ENCODE measurements around the gene SLC25A39.

SLC25A39 gene

DNA sequence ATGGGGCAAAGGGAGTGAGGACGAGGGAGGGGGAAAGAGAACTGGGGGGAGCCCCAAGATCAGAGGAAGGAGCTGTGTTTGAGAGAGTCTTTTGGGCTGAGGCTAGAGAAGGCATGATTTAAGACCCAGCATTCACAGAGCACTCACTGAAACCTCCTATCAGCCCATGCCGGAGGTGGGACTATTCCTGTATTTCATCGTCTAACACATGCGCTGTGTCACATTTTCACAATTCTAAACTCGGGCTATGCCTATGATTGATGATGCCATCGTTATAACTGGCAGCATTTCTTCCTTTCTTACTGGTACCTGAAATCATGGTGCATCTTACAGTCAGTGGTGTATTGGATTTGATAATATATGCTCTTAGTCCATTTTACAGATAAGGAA lies 35.5 kb upstream of the SLC25A39 start:
- TF ChIP-seq POLR2A (IDR thresholded peaks at IDR 0.05; ENCODE audit: low read length) (no peak), GATA1 (IDR thresholded peaks at IDR 0.05; ENCODE audit: low read depth, low read length) (no peak)

GRCh38 chr17:44359458-44360143 lies 35.0 kb upstream of the SLC25A39 start:
- no peak for TF ChIP-seq POLR2A (IDR thresholded peaks at IDR 0.05; ENCODE audit: low read length)
- TF ChIP-seq GATA1 (IDR thresholded peaks at IDR 0.05; ENCODE audit: low read depth, low read length) = no peak
- no peak for DNase-seq

More for the DNA sequence above, 35.5 kb upstream of the SLC25A39 start:
- no peak for DNase-seq

GRCh38 chr17:44359006-44359405 lies 34.4 kb upstream of the SLC25A39 start:
- TF ChIP-seq POLR2A (IDR thresholded peaks at IDR 0.05; ENCODE audit: low read length) (no peak), GATA1 (IDR thresholded peaks at IDR 0.05; ENCODE audit: low read depth, low read length) (no peak)
- DNase-seq = no peak

DNA sequence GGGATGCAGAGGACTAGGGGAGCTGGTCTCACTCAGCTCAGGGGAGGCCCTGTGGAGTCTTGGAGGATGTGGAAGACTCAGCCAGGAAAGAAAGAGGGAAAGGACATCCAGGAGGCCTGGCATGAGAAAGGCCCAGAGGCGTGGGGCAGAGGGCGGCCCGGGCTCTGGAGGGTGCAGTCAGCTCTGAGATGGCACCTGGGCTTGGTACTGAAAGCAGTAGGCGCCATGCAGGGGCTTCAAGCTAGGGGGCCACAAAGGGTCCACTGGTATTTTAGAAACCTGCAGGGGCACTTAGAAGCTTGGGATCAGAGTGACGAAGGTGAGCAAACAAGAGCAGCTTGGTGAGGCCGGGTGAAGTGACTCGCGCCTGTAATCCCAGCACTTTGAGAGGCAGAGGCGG lies 33.4 kb upstream of the SLC25A39 start:
- no peak for TF ChIP-seq POLR2A (IDR thresholded peaks at IDR 0.05; ENCODE audit: low read length)
- TF ChIP-seq GATA1 (IDR thresholded peaks at IDR 0.05; ENCODE audit: low read depth, low read length) = no peak
- DNase-seq = no peak

GRCh38 chr17:44356241-44356640 lies 31.6 kb upstream of the SLC25A39 start:
- no peak for TF ChIP-seq POLR2A (IDR thresholded peaks at IDR 0.05; ENCODE audit: low read length)
- no peak for TF ChIP-seq GATA1 (IDR thresholded peaks at IDR 0.05; ENCODE audit: low read depth, low read length)
- DNase-seq = no peak

DNA sequence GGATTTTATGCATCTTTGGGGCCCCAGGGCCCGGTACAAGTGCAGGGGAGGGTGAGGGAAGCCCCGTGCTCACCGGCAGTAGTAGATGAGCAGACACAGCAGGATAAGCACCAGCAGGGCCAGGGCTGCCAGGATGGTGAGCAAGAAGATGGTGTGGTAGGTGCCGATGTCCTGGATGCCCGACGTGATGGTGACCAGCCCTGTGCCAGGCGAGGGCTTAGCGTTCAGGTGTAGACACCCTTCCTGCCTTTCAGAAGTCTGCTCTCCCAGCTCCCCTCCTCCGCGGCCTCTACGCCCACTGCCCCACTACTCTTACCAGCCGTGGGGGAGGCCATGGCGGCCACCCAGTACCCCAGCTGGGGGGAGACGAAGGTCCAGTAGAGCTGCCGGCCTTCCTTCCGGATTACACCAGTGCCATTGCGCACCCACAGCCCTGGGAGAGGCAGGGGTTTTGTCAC lies 31.0 kb upstream of the SLC25A39 start:
- no peak for TF ChIP-seq GATA1 (IDR thresholded peaks at IDR 0.05; ENCODE audit: low read depth, low read length)
- TF ChIP-seq POLR2A (IDR thresholded peaks at IDR 0.05; ENCODE audit: low read length) = no peak
- no peak for DNase-seq

- TF ChIP-seq POLR2A (IDR thresholded peaks at IDR 0.05; ENCODE audit: low read length) (no peak), GATA1 (IDR thresholded peaks at IDR 0.05; ENCODE audit: low read depth, low read length) (no peak)
- DNase-seq = peak; percentile 71 to 80
These were observed 30.2 kb upstream of the SLC25A39 start for GRCh38 chr17:44354582-44355561.

- TF ChIP-seq GATA1 (IDR thresholded peaks at IDR 0.05; ENCODE audit: low read depth, low read length) = no peak
- no peak for TF ChIP-seq POLR2A (IDR thresholded peaks at IDR 0.05; ENCODE audit: low read length)
- peak; percentile 61 for DNase-seq
These were observed 29.2 kb upstream of the SLC25A39 start for GRCh38 chr17:44353672-44354331.

DNA sequence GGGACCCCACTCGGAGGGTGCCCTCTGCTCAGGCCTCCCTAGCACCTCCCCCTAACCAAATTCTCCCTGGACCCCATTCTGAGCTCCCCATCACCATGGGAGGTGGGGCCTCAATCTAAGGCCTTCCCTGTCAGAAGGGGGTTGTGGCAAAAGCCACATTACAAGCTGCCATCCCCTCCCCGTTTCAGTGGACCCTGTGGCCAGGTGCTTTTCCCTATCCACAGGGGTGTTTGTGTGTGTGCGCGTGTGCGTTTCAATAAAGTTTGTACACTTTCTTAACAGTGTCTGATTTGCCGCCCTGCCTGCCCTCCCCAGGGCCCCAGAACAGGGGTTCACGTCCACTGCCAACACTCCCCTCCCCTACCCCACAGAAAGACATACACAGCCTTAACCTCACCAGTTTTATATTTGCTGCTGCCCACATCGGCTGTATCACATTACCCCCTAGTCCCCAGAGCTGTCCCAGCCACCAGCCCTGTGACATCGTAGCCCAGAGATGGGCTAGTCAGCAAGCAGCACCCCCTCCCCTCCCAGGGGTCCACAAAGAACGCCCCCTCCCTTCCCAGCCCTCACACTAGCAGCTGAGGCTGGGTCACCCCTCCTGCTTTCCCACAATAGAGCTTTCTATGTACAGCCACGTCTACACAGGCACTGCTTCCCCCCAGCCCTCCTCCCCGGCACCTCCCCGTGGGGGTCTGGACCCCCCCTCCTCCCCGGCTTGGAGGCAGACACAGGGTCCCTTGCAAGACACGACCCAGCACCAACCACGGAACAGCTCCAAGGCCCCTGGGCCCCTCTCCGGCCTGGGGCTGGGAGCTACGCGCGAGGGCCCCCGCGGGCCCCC lies 28.4 kb upstream of the SLC25A39 start:
- no peak for TF ChIP-seq GATA1 (IDR thresholded peaks at IDR 0.05; ENCODE audit: low read depth, low read length)
- TF ChIP-seq POLR2A (IDR thresholded peaks at IDR 0.05; ENCODE audit: low read length) = no peak
- DNase-seq = no peak

DNA sequence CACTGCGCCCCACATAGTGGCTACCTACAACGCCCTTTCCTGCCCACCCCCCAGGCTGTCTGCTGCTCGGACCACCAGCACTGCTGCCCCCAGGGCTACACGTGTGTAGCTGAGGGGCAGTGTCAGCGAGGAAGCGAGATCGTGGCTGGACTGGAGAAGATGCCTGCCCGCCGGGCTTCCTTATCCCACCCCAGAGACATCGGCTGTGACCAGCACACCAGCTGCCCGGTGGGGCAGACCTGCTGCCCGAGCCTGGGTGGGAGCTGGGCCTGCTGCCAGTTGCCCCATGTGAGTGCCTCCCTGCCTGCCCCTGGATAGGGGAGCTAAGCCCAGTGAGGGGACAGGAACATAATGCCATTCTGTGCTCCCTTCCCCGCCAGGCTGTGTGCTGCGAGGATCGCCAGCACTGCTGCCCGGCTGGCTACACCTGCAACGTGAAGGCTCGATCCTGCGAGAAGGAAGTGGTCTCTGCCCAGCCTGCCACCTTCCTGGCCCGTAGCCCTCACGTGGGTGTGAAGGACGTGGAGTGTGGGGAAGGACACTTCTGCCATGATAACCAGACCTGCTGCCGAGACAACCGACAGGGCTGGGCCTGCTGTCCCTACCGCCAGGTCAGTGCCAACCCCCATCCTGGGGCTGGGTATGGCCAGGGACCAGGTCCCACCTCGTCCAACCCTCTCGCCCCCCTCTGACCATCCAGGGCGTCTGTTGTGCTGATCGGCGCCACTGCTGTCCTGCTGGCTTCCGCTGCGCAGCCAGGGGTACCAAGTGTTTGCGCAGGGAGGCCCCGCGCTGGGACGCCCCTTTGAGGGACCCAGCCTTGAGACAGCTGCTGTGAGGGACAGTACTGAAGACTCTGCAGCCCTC lies 27.6 kb upstream of the SLC25A39 start:
- TF ChIP-seq POLR2A (IDR thresholded peaks at IDR 0.05; ENCODE audit: low read length) (no peak), GATA1 (IDR thresholded peaks at IDR 0.05; ENCODE audit: low read depth, low read length) (no peak)
- no peak for DNase-seq

- no peak for TF ChIP-seq GATA1 (IDR thresholded peaks at IDR 0.05; ENCODE audit: low read depth, low read length)
- TF ChIP-seq POLR2A (IDR thresholded peaks at IDR 0.05; ENCODE audit: low read length) = no peak
- DNase-seq = no peak
These were observed 26.8 kb upstream of the SLC25A39 start for GRCh38 chr17:44351464-44351863.

DNA sequence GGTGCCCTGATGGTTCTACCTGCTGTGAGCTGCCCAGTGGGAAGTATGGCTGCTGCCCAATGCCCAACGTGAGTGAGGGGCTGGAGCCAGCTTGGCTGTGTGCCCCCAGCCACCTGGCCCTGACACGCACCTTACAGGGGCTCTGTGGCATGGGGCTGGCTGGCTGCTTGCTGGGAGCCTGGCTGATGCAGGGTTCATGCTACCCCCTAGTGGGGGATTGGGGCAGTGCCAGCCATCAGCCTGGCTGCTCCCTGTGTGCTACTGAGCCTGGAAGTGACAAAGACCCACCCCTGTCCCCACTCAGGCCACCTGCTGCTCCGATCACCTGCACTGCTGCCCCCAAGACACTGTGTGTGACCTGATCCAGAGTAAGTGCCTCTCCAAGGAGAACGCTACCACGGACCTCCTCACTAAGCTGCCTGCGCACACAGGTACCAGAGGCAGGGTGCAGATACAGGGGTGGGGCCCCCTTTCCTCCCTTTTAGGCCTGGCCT lies 26.2 kb upstream of the SLC25A39 start:
- TF ChIP-seq GATA1 (IDR thresholded peaks at IDR 0.05; ENCODE audit: low read depth, low read length) (no peak), POLR2A (IDR thresholded peaks at IDR 0.05; ENCODE audit: low read length) (no peak)
- DNase-seq = peak; percentile 76 to 86

Data from erythroblast (primary cell).